GM23338 (cell line): ENCODE results near the gene DLK1. TPM values are rescaled to one million over a fixed set of nuclear protein-coding genes. Genes with fewer than 3 reads are reported as not detected.

Experiments used
- ATAC-seq: fragments of 200-7000 bp; cut with Tn5 transposase; 3 replicates; pipeline ENCODE4 v1.9.1; 2020
- DNase-seq: peaks from one replicate; pipeline ENCODE4 v3.0.0-alpha.2; 2015; ENCODE audit warnings: low spot score
- H2AFZ ChIP-seq: fragments of 200-600 bp; sonication (generic); 2 replicates; pipeline ENCODE4 v1.8.0; 2016; ENCODE audit warnings: antibody characterized with exemption, mild to moderate bottlenecking, moderate library complexity
- H3F3A ChIP-seq: fragments of 200-600 bp; sonication (generic); replicated peaks from 2 replicates; pipeline ENCODE4 v1.8.0; 2017; ENCODE audit warnings: antibody characterized with exemption, mixed run types, low read depth
- H3K27ac ChIP-seq: fragments of 200-600 bp; sonication (generic); 2 replicates; pipeline ENCODE4 v1.6.1; 2016; ENCODE audit warnings: low read depth
- H3K27me3 ChIP-seq: fragments of 200-600 bp; sonication (generic); 2 replicates; pipeline ENCODE4 v1.8.0; 2016; ENCODE audit warnings: mild to moderate bottlenecking, mixed run types, moderate library complexity; ENCODE audit not compliant: insufficient read depth
- H3K36me3 ChIP-seq: fragments of 200-600 bp; sonication (generic); 2 replicates; pipeline ENCODE4 v1.8.0; 2016; ENCODE audit warnings: mild to moderate bottlenecking; ENCODE audit not compliant: insufficient read depth
- H3K4me1 ChIP-seq: fragments of 200-600 bp; sonication (generic); 2 replicates; pipeline ENCODE4 v1.8.0; 2016; ENCODE audit warnings: mild to moderate bottlenecking, moderate library complexity; ENCODE audit not compliant: insufficient read depth
- H3K4me2 ChIP-seq: fragments of 200-600 bp; sonication (generic); 2 replicates; pipeline ENCODE4 v1.7.1; 2017; ENCODE audit warnings: mixed run types
- H3K4me3 ChIP-seq: fragments of 200-600 bp; sonication (generic); 2 replicates; pipeline ENCODE4 v1.6.1; 2016; ENCODE audit warnings: mixed run types
- H3K79me2 ChIP-seq: fragments of 200-600 bp; sonication (generic); replicated peaks from 2 replicates; pipeline ENCODE4 v1.8.0; 2017; ENCODE audit warnings: mild to moderate bottlenecking; ENCODE audit not compliant: insufficient read depth
- H3K9me2 ChIP-seq: fragments of 200-600 bp; sonication (generic); 2 replicates; pipeline ENCODE4 v1.8.0; 2017; ENCODE audit not compliant: insufficient read depth
- H4K20me1 ChIP-seq: fragments of 200-600 bp; sonication (generic); replicated peaks from 2 replicates; pipeline ENCODE4 v1.8.0; 2017; ENCODE audit warnings: mild to moderate bottlenecking; ENCODE audit not compliant: insufficient read depth
- H3K27ac Mint-ChIP-seq: 2 replicates; pipeline ENCODE4 v1.8.0; 2020; ENCODE audit warnings: inconsistent platforms, mild to moderate bottlenecking, moderate library complexity, mixed read lengths
- H3K27me3 Mint-ChIP-seq: 3 replicates; pipeline ENCODE4 v1.8.0; 2022; ENCODE audit warnings: low read depth, mild to moderate bottlenecking, moderate library complexity, mixed read lengths, inconsistent platforms; ENCODE audit not compliant: insufficient read depth, poor library complexity
- H3K36me3 Mint-ChIP-seq: 3 replicates; pipeline ENCODE4 v1.8.0; 2021; ENCODE audit warnings: low read depth, mild to moderate bottlenecking, inconsistent platforms, moderate library complexity, mixed read lengths
- H3K4me1 Mint-ChIP-seq: 3 replicates; pipeline ENCODE4 v1.8.0; 2020; ENCODE audit warnings: mild to moderate bottlenecking, inconsistent platforms, mixed read lengths
- H3K4me3 Mint-ChIP-seq: 3 replicates; pipeline ENCODE4 v1.8.0; 2021; ENCODE audit warnings: moderate library complexity, mild to moderate bottlenecking, inconsistent platforms, mixed read lengths
- H3K9me3 Mint-ChIP-seq: 3 replicates; pipeline ENCODE4 v1.8.0; 2020; ENCODE audit warnings: moderate library complexity, mild to moderate bottlenecking, inconsistent platforms, mixed read lengths
- CREB1 ChIP-seq: fragments of 250-450 bp; sonication (Bioruptor Pico); IDR thresholded peaks from 2 replicates; pipeline ENCODE4 v1.5.0; 2020; ENCODE audit warnings: low read depth, mild to moderate bottlenecking, moderate library complexity
- EZH2 ChIP-seq: fragments of 200-600 bp; sonication (generic); IDR thresholded peaks from one replicate; pipeline ENCODE4 v1.8.0; 2017; ENCODE audit warnings: antibody characterized with exemption, mild to moderate bottlenecking, low read depth; ENCODE audit not compliant: unreplicated experiment
- EZH2phosphoT487 ChIP-seq: fragments of 200-600 bp; sonication (generic); IDR thresholded peaks from one replicate; pipeline ENCODE4 v1.8.1; 2018; ENCODE audit warnings: antibody characterized with exemption; ENCODE audit not compliant: unreplicated experiment
- JUNB ChIP-seq: IDR thresholded peaks from one replicate; pipeline ENCODE4 v1.6.1; 2016; ENCODE audit warnings: antibody characterized with exemption; ENCODE audit not compliant: unreplicated experiment
- NANOG ChIP-seq: IDR thresholded peaks from 2 replicates; pipeline ENCODE4 v1.6.1; 2016; ENCODE audit warnings: antibody characterized with exemption, borderline replicate concordance
- STAT1 ChIP-seq: IDR thresholded peaks from one replicate; pipeline ENCODE4 v1.6.1; 2016; ENCODE audit warnings: antibody characterized with exemption; ENCODE audit not compliant: unreplicated experiment
- ZNF114 ChIP-seq: fragments of 250-450 bp; sonication (Bioruptor Pico); IDR thresholded peaks from 2 replicates; pipeline ENCODE4 v1.5.0; 2020; ENCODE audit warnings: mild to moderate bottlenecking, moderate library complexity
- ZNF331 ChIP-seq: fragments of 250-450 bp; sonication (Bioruptor Pico); IDR thresholded peaks from 2 replicates; pipeline ENCODE4 v1.5.0; 2020; ENCODE audit warnings: low read depth, mild to moderate bottlenecking, moderate library complexity
- polyA plus RNA-seq: library from polyadenylated mRNA; unstranded; fragments of >200 nt; fragmentation: Nextera tagmentation; extraction: Ambion mirVana; gene quantifications from 2 replicates; pipeline ENCODE4 v1.2.1, GENCODE V29; 2016
- total RNA-seq: library from RNA; depleted of rRNA; stranded (reverse); fragments of >200 nt; shearing (Covaris generic); gene quantifications from 2 replicates; pipeline ENCODE4 v1.2.3, GENCODE V29; 2014
- TF ChIP-seq, protein P1 (sequence below): fragments of 250-450 bp; sonication (Bioruptor Pico); IDR thresholded peaks from 2 replicates; pipeline ENCODE4 v1.5.0; 2020; ENCODE audit warnings: mild to moderate bottlenecking, moderate library complexity
- TF ChIP-seq, protein P2 (sequence below): IDR thresholded peaks from one replicate; pipeline ENCODE4 v1.6.1; 2018; ENCODE audit warnings: antibody characterized with exemption; ENCODE audit not compliant: unreplicated experiment
- TF ChIP-seq, protein P3 (sequence below): IDR thresholded peaks from 2 replicates; pipeline ENCODE4 v1.6.1; 2016; ENCODE audit warnings: antibody characterized with exemption

Gene DLK1
- total and polyA plus RNA-seq, 2 experiments from 2014 or later, result 1.1 to 1.2 TPM

DNA sequence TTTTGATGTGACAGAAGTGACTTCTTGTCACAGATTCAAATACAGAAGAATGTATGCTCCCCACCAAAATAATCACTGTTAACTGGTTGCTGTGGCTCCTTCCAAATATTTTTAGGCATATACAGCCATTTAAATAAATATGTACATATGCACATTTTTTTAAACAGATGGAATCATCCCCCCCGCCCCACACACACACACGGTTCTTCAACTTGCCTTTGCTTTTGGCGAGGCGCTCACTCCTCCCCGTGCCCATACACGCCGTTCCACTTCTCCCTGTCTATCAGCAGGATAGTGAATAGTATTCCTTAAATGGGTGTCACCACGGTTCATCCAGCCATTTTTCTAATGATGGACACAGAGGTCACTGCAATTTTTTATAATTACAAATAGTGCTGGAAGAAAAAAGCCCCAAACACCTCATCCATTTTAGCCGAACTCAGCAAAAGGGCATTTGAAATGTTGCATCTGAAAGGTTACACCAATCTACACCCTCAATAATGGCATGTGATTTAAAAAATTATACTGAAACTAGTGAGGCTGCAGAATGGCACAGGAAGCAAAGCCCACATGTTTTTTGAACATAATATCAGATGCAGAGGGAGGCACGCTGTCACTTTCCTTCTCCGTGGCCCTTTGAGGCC is 60.0 kb downstream of the DLK1 start (continued):
- TF ChIP-seq, protein P1, sequence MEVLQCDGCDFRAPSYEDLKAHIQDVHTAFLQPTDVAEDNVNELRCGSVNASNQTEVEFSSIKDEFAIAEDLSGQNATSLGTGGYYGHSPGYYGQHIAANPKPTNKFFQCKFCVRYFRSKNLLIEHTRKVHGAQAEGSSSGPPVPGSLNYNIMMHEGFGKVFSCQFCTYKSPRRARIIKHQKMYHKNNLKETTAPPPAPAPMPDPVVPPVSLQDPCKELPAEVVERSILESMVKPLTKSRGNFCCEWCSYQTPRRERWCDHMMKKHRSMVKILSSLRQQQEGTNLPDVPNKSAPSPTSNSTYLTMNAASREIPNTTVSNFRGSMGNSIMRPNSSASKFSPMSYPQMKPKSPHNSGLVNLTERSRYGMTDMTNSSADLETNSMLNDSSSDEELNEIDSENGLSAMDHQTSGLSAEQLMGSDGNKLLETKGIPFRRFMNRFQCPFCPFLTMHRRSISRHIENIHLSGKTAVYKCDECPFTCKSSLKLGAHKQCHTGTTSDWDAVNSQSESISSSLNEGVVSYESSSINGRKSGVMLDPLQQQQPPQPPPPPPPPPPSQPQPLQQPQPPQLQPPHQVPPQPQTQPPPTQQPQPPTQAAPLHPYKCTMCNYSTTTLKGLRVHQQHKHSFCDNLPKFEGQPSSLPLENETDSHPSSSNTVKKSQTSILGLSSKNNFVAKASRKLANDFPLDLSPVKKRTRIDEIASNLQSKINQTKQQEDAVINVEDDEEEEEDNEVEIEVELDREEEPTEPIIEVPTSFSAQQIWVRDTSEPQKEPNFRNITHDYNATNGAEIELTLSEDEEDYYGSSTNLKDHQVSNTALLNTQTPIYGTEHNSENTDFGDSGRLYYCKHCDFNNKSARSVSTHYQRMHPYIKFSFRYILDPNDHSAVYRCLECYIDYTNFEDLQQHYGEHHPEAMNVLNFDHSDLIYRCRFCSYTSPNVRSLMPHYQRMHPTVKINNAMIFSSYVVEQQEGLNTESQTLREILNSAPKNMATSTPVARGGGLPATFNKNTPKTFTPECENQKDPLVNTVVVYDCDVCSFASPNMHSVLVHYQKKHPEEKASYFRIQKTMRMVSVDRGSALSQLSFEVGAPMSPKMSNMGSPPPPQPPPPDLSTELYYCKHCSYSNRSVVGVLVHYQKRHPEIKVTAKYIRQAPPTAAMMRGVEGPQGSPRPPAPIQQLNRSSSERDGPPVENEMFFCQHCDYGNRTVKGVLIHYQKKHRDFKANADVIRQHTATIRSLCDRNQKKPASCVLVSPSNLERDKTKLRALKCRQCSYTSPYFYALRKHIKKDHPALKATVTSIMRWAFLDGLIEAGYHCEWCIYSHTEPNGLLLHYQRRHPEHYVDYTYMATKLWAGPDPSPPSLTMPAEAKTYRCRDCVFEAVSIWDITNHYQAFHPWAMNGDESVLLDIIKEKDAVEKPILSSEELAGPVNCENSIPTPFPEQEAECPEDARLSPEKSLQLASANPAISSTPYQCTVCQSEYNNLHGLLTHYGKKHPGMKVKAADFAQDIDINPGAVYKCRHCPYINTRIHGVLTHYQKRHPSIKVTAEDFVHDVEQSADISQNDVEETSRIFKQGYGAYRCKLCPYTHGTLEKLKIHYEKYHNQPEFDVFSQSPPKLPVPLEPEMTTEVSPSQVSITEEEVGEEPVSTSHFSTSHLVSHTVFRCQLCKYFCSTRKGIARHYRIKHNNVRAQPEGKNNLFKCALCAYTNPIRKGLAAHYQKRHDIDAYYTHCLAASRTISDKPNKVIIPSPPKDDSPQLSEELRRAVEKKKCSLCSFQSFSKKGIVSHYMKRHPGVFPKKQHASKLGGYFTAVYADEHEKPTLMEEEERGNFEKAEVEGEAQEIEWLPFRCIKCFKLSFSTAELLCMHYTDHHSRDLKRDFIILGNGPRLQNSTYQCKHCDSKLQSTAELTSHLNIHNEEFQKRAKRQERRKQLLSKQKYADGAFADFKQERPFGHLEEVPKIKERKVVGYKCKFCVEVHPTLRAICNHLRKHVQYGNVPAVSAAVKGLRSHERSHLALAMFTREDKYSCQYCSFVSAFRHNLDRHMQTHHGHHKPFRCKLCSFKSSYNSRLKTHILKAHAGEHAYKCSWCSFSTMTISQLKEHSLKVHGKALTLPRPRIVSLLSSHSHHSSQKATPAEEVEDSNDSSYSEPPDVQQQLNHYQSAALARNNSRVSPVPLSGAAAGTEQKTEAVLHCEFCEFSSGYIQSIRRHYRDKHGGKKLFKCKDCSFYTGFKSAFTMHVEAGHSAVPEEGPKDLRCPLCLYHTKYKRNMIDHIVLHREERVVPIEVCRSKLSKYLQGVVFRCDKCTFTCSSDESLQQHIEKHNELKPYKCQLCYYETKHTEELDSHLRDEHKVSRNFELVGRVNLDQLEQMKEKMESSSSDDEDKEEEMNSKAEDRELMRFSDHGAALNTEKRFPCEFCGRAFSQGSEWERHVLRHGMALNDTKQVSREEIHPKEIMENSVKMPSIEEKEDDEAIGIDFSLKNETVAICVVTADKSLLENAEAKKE (CRISPR knock-in tag), result no peak
- TF ChIP-seq CREB1 (no peak), EZH2phosphoT487 (no peak), EZH2 (no peak)

DNA sequence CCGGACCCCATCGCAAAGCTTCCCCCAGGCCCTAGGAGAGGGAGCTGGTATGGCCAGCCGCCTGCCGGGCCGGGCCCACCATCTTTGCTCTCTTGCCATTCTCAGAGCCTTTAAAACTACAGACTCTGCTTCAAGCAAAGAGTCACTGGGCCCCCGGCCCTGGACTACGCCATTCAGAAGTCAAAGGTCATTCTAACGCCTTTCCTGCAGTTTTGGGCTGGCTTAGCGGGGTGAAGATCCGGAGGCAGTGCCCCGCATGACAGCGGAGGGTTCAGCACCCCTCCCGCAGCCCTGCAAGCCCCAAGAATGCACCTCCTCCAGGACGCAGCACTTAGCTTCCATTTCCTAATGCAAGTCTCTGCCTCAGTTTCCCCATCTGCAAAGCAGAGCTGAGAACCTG is 61.0 kb downstream of the DLK1 start:
- Histone ChIP-seq H3K79me2 (no peaks in the 10 kb centered on the region), H3K27ac (no peak overlapping the region)
- no peak overlapping the region for H3K4me3 Mint-ChIP-seq
- TF ChIP-seq EZH2phosphoT487 (no peak), JUNB (no peak), ZNF331 (CRISPR knock-in tag) (no peak), STAT1 (no peak), NANOG (no peak), ZNF114 (CRISPR knock-in tag) (no peak), CREB1 (no peak)
- TF ChIP-seq, protein P2, sequence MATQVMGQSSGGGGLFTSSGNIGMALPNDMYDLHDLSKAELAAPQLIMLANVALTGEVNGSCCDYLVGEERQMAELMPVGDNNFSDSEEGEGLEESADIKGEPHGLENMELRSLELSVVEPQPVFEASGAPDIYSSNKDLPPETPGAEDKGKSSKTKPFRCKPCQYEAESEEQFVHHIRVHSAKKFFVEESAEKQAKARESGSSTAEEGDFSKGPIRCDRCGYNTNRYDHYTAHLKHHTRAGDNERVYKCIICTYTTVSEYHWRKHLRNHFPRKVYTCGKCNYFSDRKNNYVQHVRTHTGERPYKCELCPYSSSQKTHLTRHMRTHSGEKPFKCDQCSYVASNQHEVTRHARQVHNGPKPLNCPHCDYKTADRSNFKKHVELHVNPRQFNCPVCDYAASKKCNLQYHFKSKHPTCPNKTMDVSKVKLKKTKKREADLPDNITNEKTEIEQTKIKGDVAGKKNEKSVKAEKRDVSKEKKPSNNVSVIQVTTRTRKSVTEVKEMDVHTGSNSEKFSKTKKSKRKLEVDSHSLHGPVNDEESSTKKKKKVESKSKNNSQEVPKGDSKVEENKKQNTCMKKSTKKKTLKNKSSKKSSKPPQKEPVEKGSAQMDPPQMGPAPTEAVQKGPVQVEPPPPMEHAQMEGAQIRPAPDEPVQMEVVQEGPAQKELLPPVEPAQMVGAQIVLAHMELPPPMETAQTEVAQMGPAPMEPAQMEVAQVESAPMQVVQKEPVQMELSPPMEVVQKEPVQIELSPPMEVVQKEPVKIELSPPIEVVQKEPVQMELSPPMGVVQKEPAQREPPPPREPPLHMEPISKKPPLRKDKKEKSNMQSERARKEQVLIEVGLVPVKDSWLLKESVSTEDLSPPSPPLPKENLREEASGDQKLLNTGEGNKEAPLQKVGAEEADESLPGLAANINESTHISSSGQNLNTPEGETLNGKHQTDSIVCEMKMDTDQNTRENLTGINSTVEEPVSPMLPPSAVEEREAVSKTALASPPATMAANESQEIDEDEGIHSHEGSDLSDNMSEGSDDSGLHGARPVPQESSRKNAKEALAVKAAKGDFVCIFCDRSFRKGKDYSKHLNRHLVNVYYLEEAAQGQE, result no peak
- TF ChIP-seq, protein P3, sequence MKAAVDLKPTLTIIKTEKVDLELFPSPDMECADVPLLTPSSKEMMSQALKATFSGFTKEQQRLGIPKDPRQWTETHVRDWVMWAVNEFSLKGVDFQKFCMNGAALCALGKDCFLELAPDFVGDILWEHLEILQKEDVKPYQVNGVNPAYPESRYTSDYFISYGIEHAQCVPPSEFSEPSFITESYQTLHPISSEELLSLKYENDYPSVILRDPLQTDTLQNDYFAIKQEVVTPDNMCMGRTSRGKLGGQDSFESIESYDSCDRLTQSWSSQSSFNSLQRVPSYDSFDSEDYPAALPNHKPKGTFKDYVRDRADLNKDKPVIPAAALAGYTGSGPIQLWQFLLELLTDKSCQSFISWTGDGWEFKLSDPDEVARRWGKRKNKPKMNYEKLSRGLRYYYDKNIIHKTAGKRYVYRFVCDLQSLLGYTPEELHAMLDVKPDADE, result no peak

More for the DNA sequence above, 61.0 kb downstream of the DLK1 start:
- Histone ChIP-seq H3F3A (no peaks in the 10 kb centered on the region), H4K20me1 (no peaks in the 10 kb centered on the region), H3K27me3 (no peaks in the 10 kb centered on the region), H3K4me3 (no peak overlapping the region), H3K36me3 (no peaks in the 10 kb centered on the region), H3K4me2 (no peak overlapping the region), H3K9me2 (no peaks in the 10 kb centered on the region), H3K4me1 (no peaks in the 10 kb centered on the region), H2AFZ (no peak overlapping the region)
- Mint-ChIP-seq H3K36me3 (no peaks in the 10 kb centered on the region), H3K27me3 (peaks cover 3% of the 10 kb centered on the region), H3K4me1 (peaks cover 10% of the 10 kb centered on the region), H3K9me3 (no peaks in the 10 kb centered on the region; the same call in 2 of the 3 replicates), H3K27ac (no peak overlapping the region)
- DNase-seq, result no peak
- no peak for ATAC-seq
